ENCODE measurements around the gene SCN7A.

- TF ChIP-seq, protein P1, sequence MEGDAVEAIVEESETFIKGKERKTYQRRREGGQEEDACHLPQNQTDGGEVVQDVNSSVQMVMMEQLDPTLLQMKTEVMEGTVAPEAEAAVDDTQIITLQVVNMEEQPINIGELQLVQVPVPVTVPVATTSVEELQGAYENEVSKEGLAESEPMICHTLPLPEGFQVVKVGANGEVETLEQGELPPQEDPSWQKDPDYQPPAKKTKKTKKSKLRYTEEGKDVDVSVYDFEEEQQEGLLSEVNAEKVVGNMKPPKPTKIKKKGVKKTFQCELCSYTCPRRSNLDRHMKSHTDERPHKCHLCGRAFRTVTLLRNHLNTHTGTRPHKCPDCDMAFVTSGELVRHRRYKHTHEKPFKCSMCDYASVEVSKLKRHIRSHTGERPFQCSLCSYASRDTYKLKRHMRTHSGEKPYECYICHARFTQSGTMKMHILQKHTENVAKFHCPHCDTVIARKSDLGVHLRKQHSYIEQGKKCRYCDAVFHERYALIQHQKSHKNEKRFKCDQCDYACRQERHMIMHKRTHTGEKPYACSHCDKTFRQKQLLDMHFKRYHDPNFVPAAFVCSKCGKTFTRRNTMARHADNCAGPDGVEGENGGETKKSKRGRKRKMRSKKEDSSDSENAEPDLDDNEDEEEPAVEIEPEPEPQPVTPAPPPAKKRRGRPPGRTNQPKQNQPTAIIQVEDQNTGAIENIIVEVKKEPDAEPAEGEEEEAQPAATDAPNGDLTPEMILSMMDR (IDR thresholded peaks at IDR 0.05) = no peak
- no peak for TF ChIP-seq POLR2A (IDR thresholded peaks at IDR 0.05)
Measured at GRCh38 chr2:166424841-166425240, 69.2 kb downstream of the SCN7A start.

Data from testis (tissue), 2 donors.